Mammary epithelial cell (primary cell): Measurements from ENCODE around the gene HOXD4.

Source experiments
- EZH2 ChIP-seq: IDR thresholded peaks from 2 replicates; pipeline ENCODE4 v1.6.1; 2012; ENCODE audit warnings: low read length, inconsistent platforms, borderline replicate concordance
- TF ChIP-seq, protein P1 (sequence below), 2 donors: IDR thresholded peaks in 1 of 2; conservative IDR thresholded peaks in 1 of 2; 2 replicates each; pipeline ENCODE4 v1.5.1; 2011 to 2012; ENCODE audit warnings: inconsistent platforms in 2 of 2, low read length in 2 of 2, mild to moderate bottlenecking in 2 of 2, control low read depth in 1 of 2, low read depth in 1 of 2; ENCODE audit not compliant: insufficient read depth in 1 of 2; ENCODE audit errors: extremely low read depth in 1 of 2

GRCh38 chr2:176139661-176140512, 11.5 kb upstream of the HOXD4 start:
- no peak for TF ChIP-seq EZH2
- TF ChIP-seq, protein P1, sequence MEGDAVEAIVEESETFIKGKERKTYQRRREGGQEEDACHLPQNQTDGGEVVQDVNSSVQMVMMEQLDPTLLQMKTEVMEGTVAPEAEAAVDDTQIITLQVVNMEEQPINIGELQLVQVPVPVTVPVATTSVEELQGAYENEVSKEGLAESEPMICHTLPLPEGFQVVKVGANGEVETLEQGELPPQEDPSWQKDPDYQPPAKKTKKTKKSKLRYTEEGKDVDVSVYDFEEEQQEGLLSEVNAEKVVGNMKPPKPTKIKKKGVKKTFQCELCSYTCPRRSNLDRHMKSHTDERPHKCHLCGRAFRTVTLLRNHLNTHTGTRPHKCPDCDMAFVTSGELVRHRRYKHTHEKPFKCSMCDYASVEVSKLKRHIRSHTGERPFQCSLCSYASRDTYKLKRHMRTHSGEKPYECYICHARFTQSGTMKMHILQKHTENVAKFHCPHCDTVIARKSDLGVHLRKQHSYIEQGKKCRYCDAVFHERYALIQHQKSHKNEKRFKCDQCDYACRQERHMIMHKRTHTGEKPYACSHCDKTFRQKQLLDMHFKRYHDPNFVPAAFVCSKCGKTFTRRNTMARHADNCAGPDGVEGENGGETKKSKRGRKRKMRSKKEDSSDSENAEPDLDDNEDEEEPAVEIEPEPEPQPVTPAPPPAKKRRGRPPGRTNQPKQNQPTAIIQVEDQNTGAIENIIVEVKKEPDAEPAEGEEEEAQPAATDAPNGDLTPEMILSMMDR (conservative IDR thresholded peaks at IDR 0.05 in 1 of 2, IDR thresholded peaks at IDR 0.05 in 1 of 2; ENCODE audit: extremely low read depth in 1 of 2, insufficient read depth in 1 of 2, low read depth in 1 of 2, low read length in 2 of 2), result no peak
